Measurements from ENCODE around the gene C9orf72.
"Not testable (repeated sequence)": the region's sequence is repeated elsewhere in the genome, so short reads cannot be mapped to it uniquely, and the experiment has no call there.

Gene C9orf72

GRCh38 chr9:27572918-27573633 lies at the start of gene C9orf72:
Gene C9orf72, minus strand, starts transcription at chr9:27573481. Its CDS starts 6,361 bp downstream, at chr9:27567120.
- peak; percentile 71 for DNase-seq

- no peak for DNase-seq
Measured at GRCh38 chr9:27622693-27623340, 49.5 kb upstream of the C9orf72 start.

GRCh38 chr9:27619743-27620142 lies 46.5 kb upstream of the C9orf72 start:
- DNase-seq, result no peak

GRCh38 chr9:27618066-27618465 lies 44.8 kb upstream of the C9orf72 start:
- no peak for DNase-seq

GRCh38 chr9:27614551-27614950 lies 41.3 kb upstream of the C9orf72 start:
- no peak for DNase-seq

DNA sequence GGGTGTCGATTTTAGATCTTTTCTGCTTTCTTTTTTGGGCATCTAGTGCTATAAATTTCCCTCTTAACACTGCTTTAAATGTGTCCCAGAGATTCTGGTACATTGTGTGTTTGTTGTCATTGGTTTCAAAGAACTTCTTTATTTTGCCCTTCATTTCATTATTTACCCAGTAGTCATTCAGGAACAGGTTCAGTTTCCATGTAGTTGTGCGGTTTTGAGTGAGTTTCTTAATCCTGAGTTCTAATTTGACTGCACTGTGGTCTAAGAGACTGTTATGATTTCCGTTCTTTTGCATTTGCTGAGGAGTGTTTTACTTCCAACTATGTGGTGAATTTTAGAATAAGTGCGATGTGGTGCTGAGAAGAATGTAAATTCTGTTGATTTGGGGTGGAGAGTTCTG lies 38.8 kb upstream of the C9orf72 start:
- DNase-seq, result not testable (repeated sequence)

- no peak for DNase-seq
Measured at GRCh38 chr9:27610622-27611021, 37.3 kb upstream of the C9orf72 start.

DNA sequence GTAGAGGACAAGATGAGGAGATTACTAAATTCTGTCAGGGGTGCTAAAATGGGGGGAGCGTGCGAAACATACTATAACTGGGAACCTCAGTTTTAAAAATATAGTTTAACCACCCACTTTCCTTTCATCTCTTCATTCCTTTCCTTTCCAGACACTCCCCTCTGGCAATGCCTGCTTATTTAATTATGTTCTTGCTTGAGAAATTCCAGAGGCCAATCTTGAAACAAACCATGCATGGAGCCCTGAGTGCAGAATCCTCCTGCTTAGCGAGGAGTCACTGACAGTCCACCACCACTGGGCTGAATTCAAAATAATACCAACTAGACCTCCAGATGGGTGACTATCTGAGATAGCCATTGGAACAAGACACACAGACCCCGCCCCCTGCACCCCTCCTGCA lies 29.7 kb upstream of the C9orf72 start:
- DNase-seq, result no peak

GRCh38 chr9:27602142-27602861 lies 29.0 kb upstream of the C9orf72 start:
- DNase-seq, result no peak

DNA sequence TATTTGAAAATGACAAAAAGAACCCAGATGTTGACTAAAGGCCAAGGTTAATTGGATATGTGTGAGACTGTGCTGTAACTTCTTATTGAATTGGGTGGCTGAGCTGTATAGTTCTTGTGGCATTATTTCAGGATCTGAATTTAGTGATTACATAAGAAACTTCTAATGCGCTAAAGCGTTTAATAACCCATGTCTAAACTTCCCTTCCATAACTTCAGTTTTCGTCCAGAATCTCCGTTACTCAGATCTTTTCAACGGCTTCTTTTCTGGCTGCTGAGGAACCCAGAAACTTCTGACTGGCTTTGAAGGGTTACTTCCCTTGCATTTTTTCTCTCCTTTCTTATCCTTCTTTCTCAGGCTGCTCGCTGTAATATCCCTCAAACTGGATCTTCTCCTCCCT lies 28.1 kb upstream of the C9orf72 start:
- no peak for DNase-seq

- DNase-seq, result no peak
Measured at GRCh38 chr9:27600256-27600655, 27.0 kb upstream of the C9orf72 start.

DNA sequence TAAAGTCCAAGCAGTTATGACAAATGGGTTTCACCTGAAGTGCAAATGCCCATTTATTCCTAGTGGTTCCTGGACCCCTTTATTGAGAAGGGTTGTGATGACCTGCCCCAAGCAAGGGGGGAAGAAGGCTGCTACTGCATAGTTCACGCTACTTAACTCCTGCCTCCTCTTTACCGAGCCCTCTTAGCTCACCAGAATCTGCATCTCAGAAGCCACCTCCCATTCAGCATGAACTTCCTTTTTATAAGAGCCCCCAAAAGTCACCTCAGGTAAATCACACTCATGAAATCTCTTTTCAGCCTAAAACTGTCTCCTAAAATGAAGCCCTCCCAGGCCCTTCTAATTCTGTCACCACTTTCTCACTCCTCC lies 26.6 kb upstream of the C9orf72 start:
- DNase-seq, result no peak

DNA sequence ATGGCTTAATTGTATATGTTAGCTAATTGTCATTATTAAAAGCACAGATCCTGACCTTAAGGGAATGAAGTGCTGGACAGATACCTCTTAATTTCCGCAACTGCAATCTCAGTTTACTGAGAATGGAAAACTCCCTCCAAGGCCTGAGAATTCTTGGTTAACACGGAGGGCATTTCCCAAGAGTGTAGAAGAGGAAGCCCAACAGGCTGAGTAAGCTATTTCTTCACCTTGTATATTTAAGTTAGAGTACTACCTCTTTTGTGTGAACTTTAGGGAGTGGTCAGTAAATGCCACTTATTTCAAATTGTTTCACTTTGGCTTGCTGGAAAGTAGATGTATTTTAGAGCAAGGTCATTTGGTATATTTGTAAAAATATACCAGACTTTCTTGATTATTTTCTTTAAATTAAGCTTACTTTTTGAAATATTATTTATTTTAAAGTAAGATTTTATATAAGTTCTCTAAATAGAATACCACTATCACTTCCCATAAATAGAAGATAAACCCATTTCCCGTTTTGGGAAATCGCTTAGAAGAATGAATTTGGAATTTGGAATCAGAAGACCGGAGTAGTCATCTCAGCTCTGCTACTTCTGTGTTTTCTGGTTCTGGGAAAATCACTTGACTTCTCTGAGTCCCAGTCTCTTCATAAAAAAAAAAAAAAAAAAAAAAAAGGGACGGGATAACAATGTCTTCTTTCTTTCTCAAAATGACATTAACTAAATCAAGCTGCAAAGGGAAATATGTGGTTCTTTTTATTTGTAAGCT lies 26.0 kb upstream of the C9orf72 start:
- no peak for DNase-seq

- no peak for DNase-seq
Measured at GRCh38 chr9:27595733-27596132, 22.5 kb upstream of the C9orf72 start.

DNA sequence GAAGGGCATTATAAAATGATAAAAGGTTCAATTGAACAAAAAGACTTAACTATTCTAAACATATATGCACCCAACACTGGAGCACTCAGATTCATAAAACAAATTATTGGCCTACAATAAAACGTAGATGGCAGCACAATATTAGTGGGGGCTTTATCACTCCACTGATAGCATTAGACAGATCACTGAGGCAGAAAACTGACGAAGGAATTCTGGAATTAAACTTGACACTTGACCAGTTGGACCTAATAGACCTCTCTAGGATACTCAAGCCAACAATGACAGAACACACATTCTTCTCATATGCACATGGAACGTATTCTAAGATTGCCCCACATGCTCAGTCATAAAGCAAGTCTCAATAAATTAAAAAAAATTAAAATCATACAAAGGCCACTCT lies 18.4 kb upstream of the C9orf72 start:
- DNase-seq, result no peak

- no peak for DNase-seq
Measured at GRCh38 chr9:27591093-27591492, 17.8 kb upstream of the C9orf72 start.

GRCh38 chr9:27590651-27591050 lies 17.4 kb upstream of the C9orf72 start:
- no peak for DNase-seq

DNA sequence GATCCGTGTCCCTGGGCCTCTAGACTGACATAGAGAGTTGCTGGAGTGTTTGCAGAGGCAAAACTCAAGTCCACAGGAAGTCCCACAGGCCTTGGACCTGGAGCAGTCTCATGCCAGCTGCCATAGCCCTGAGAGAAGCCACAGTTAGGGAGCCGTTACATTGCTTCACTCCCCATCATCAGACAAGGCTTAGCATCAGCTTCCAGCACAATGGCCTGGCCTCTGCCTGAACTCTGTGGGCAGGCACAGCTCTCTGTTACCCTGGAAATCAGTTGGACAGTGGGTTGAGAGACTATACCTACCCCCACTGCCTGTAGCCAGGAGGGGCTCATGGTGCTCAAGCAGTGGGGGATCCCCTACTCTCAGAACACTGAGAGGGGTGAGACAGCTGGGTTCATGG lies 16.2 kb upstream of the C9orf72 start:
- DNase-seq, result no peak

GRCh38 chr9:27586304-27586703 lies 13.0 kb upstream of the C9orf72 start:
- no peak for DNase-seq

DNA sequence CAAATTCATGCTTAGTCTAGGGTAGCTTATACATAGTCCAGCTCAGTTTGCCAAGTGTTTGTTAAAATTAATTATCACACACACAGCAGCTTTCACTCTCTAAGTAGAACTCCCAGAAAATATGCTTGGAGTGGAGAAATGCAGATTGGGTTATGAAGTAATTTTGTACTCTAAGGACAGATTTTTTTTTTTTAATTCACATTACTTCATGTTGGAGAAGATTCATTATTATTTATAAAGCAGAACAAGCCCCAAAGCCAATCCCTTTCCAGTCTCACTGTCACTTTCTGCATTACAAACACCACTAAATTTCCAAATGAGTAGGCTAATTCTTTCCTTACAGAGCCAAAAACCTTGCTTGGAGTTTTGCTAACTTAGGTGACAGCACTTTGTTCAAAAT lies 11.7 kb upstream of the C9orf72 start:
- no peak for DNase-seq

GRCh38 chr9:27582794-27583193 lies 9.5 kb upstream of the C9orf72 start:
- no peak for DNase-seq

- DNase-seq, result no peak
Measured at GRCh38 chr9:27581826-27582225, 8.5 kb upstream of the C9orf72 start.
